PC-9 (cell line): ENCODE measurements around the gene XKR7. TPM values are rescaled to one million over a fixed set of nuclear protein-coding genes. Genes with fewer than 3 reads are reported as not detected.

ENCODE experiments used
- BruUV-seq: library from RNA; stranded (reverse); fragments of 400-500 nt; replicated peaks from 2 replicates; lab custom pipeline; 2021; lab: Mats Ljungman, UMichigan
- CTCF ChIA-PET: fragments of 300-600 bp; sonication (Branson Sonifier 250); formaldehyde crosslinking; loops from one replicate; lab custom pipeline; 2022; ENCODE audit warnings: antibody characterized with exemption; lab: Charles Lee
- POLR2A ChIA-PET: fragments of 300-600 bp; sonication (Branson Sonifier 250); formaldehyde crosslinking; loops from one replicate; lab custom pipeline; 2022; ENCODE audit warnings: antibody characterized with exemption; ENCODE audit not compliant: unreplicated experiment; lab: Charles Lee
- DNase-seq, 2 experiments: peaks; one replicate each; pipeline versions ENCODE4 v3.0.0 to v3.0.0-alpha.2; 2015 to 2022; ENCODE audit warnings: mixed read lengths in 1 of 2
- H2AFZ ChIP-seq: fragments of 200-600 bp; sonication (generic); 2 replicates; pipeline ENCODE4 v1.8.1; 2017; ENCODE audit warnings: antibody characterized with exemption
- H3F3A ChIP-seq: fragments of 200-600 bp; sonication (generic); 2 replicates; pipeline ENCODE4 v1.8.1; 2017; ENCODE audit warnings: antibody characterized with exemption, mild to moderate bottlenecking, low read depth; ENCODE audit not compliant: insufficient read depth
- H3K27ac ChIP-seq: fragments of 200-600 bp; sonication (generic); 2 replicates; pipeline ENCODE4 v1.6.1; 2016; ENCODE audit warnings: mixed run types
- H3K27me3 ChIP-seq: fragments of 200-600 bp; sonication (generic); 2 replicates; pipeline ENCODE4 v1.6.1; 2016; ENCODE audit warnings: low read depth, mixed run types; ENCODE audit not compliant: insufficient read depth
- H3K36me3 ChIP-seq: fragments of 200-600 bp; sonication (generic); 2 replicates; pipeline ENCODE4 v1.6.1; 2016; ENCODE audit warnings: low read depth, mixed run types
- H3K4me1 ChIP-seq: fragments of 200-600 bp; sonication (generic); replicated peaks from 2 replicates; pipeline ENCODE4 v1.6.1; 2016; ENCODE audit warnings: mixed run types; ENCODE audit not compliant: insufficient read depth
- H3K4me2 ChIP-seq: fragments of 200-600 bp; sonication (generic); 2 replicates; pipeline ENCODE4 v1.6.1; 2017; ENCODE audit warnings: mixed run types
- H3K4me3 ChIP-seq: fragments of 200-600 bp; sonication (generic); 2 replicates; pipeline ENCODE4 v1.6.1; 2016; ENCODE audit warnings: mixed run types
- H3K79me2 ChIP-seq: fragments of 200-600 bp; sonication (generic); 2 replicates; pipeline ENCODE4 v1.6.1; 2017; ENCODE audit warnings: low read depth, mixed run types
- H3K9me2 ChIP-seq: fragments of 200-600 bp; sonication (generic); 2 replicates; pipeline ENCODE4 v1.8.1; 2017; ENCODE audit warnings: mild to moderate bottlenecking; ENCODE audit not compliant: insufficient read depth
- H3K9me3 ChIP-seq: fragments of 200-600 bp; sonication (generic); 2 replicates; pipeline ENCODE4 v1.8.1; 2016; ENCODE audit warnings: low read depth; ENCODE audit not compliant: insufficient read depth
- H4K20me1 ChIP-seq: fragments of 200-600 bp; sonication (generic); 2 replicates; pipeline ENCODE4 v1.8.1; 2017; ENCODE audit not compliant: insufficient read depth
- EZH2 ChIP-seq: fragments of 200-600 bp; sonication (generic); IDR thresholded peaks from 2 replicates; pipeline ENCODE4 v1.8.0; 2017; ENCODE audit warnings: antibody characterized with exemption, low read depth
- intact Hi-C: fragments of 100-400 bp; cut with micrococcal nuclease; formaldehyde crosslinking; loops from one replicate; pipeline ENCODE4 v1.10.0; 2022; ENCODE audit not compliant: unreplicated experiment
- total RNA-seq: library from RNA; stranded (reverse); gene quantifications from 2 replicates; pipeline ENCODE4 v1.2.3, GENCODE V29; 2021
- TF ChIP-seq, protein P1 (sequence below): fragments of 200-600 bp; sonication (generic); conservative IDR thresholded peaks from 2 replicates; pipeline ENCODE4 v1.6.1; 2017; ENCODE audit warnings: mixed run types, antibody characterized with exemption, mild to moderate bottlenecking, moderate library complexity

Gene XKR7
- total RNA-seq, 1 experiment from 2014 or later: not detected

DNA sequence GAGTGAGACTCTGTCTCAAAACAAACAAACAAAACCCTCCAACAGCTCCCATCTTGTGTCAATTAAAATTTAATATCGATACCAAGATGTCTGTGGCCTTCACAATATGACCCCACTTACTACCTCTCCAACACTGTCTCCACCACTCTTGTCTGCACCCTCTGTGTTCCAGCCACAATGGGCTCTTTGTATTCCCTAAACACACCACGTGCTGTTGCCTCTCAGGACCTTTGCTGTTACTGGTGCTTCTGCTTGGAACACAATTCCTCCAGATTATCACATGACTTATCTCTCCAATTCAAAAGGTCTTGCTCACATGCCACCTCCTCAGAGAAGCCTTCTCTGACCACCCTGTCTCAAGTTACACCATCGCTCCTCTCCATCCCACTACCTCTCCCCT, 78.0 kb downstream of the XKR7 start:
- no TSS peak for BruUV-seq
- CTCF ChIA-PET: no interaction called here
- H2AFZ ChIP-seq: no peak overlapping the region

DNA sequence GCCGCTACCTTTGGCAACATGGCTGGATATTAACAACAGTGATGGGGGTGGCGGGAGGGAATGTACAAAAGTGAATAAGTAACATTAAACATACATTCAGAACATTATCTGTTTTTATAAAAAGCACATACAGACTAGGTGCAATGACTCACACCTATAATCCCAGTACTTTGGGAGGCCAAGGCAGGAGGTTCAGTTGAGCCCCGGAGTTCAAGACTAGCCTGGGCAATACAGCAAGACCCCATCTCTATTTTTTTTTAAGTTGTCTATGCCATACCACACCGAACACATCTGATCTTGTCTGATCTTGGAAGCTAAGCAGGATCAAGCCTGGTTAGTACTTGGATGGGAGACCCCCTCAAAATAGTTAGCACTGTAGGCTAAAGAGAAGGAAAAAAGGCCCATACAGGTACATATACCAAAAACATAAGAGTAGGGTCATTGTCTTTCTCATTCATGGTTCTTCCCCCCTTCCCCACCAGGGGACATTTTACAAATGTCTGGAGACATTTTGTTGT, 82.4 kb downstream of the XKR7 start:
- Histone ChIP-seq H3K27ac (no peak overlapping the region), H3K27me3 (peaks cover 70% of the 10 kb centered on the region), H3K9me2 (no peaks in the 10 kb centered on the region), H3K9me3 (no peaks in the 10 kb centered on the region), H4K20me1 (no peaks in the 10 kb centered on the region; the same call in 1 of the 2 replicates), H3F3A (no peaks in the 10 kb centered on the region), H3K4me1 (no peaks in the 10 kb centered on the region), H3K79me2 (no peaks in the 10 kb centered on the region), H3K4me2 (no peak overlapping the region), H2AFZ (no peak overlapping the region), H3K36me3 (no peaks in the 10 kb centered on the region), H3K4me3 (no peak overlapping the region)
- CTCF ChIA-PET: no interaction called here
- POLR2A ChIA-PET: no interaction called here
- no TSS peak for BruUV-seq
- no peak for TF ChIP-seq EZH2
- TF ChIP-seq, protein P1, sequence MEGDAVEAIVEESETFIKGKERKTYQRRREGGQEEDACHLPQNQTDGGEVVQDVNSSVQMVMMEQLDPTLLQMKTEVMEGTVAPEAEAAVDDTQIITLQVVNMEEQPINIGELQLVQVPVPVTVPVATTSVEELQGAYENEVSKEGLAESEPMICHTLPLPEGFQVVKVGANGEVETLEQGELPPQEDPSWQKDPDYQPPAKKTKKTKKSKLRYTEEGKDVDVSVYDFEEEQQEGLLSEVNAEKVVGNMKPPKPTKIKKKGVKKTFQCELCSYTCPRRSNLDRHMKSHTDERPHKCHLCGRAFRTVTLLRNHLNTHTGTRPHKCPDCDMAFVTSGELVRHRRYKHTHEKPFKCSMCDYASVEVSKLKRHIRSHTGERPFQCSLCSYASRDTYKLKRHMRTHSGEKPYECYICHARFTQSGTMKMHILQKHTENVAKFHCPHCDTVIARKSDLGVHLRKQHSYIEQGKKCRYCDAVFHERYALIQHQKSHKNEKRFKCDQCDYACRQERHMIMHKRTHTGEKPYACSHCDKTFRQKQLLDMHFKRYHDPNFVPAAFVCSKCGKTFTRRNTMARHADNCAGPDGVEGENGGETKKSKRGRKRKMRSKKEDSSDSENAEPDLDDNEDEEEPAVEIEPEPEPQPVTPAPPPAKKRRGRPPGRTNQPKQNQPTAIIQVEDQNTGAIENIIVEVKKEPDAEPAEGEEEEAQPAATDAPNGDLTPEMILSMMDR: no peak
- intact Hi-C loops: no loop called here
- no peak for DNase-seq

More for the DNA sequence above, 78.0 kb downstream of the XKR7 start:
- Histone ChIP-seq H3K4me2 (no peak overlapping the region), H3K4me1 (no peaks in the 10 kb centered on the region), H3K36me3 (no peaks in the 10 kb centered on the region), H3K9me2 (peaks cover 4% of the 10 kb centered on the region; the same call in 1 of the 2 replicates), H3K4me3 (no peak overlapping the region), H3K27me3 (peaks cover 61% of the 10 kb centered on the region), H3K79me2 (no peaks in the 10 kb centered on the region), H3F3A (no peaks in the 10 kb centered on the region), H4K20me1 (peaks cover 4% of the 10 kb centered on the region; the same call in 1 of the 2 replicates), H3K27ac (no peak overlapping the region), H3K9me3 (no peaks in the 10 kb centered on the region)
- POLR2A ChIA-PET: no interaction called here
- no peak for TF ChIP-seq EZH2
- TF ChIP-seq, protein P1: no peak
- DNase-seq: no peak
- intact Hi-C loops: no loop called here

DNA sequence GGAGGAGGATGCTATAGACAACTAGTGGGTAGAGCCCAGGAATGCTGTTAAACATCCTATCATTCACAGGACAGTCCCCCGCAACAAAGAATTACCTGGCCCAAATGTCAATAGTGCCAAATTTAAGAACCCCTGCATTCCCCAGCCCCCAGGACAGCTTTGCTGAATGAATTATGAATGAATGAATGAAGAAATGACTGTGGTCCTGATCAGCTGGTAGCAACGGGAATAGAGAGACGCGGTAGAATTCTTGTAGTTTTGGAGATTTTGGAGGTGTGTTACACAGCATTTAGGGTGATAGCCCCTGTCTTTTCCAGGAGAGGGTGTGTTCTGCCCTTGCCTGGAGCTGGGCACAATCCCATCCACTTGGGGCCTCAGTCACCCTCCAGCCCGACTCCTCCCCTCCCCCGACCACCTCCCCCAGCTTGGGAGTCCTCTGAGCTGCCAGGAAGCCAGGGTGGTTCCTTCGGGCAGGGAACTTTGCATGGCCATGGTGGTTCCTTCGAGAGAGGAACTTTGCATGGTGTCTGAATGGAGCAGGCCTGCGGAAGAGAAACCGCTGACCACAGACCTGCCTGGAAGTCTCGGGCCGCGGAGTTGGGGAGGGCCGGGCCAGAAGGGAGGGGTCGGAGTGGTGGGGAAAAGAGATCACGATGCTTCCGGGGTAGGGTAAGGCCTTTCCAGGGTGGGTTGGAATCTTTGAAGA, 83.1 kb downstream of the XKR7 start:
- no peaks in the 10 kb centered on the region; the same call in 1 of the 2 replicates for H4K20me1 ChIP-seq
- peaks cover 75% of the 10 kb centered on the region for H3K27me3 ChIP-seq
- no peak overlapping the region for H2AFZ ChIP-seq
- BruUV-seq: no TSS peak
- no peaks in the 10 kb centered on the region for H3F3A ChIP-seq
- intact Hi-C loops: no loop called here
- H3K9me3 ChIP-seq: no peaks in the 10 kb centered on the region
- no peaks in the 10 kb centered on the region for H3K9me2 ChIP-seq
- no peaks in the 10 kb centered on the region for H3K36me3 ChIP-seq
- no peak overlapping the region for H3K27ac ChIP-seq
- ChIA-PET CTCF (no interaction called here), POLR2A (no interaction called here)
- no peak for DNase-seq
- H3K4me3 ChIP-seq: no peak overlapping the region
- no peak for TF ChIP-seq EZH2
- TF ChIP-seq, protein P1: no peak
- H3K4me2 ChIP-seq: no peak overlapping the region
- H3K79me2 ChIP-seq: no peaks in the 10 kb centered on the region
- no peaks in the 10 kb centered on the region for H3K4me1 ChIP-seq
